GM19467 (cell line): Measurements from ENCODE around the gene GP1BB.

Experiments
- ATAC-seq: cut with Tn5 transposase; IDR thresholded peaks from one replicate; pipeline ENCODE4 v1.9.1; 2021; ENCODE audit warnings: mild to moderate bottlenecking, moderate library complexity; ENCODE audit not compliant: unreplicated experiment

GP1BB gene

GRCh38 chr22:19713650-19714311 is 9.6 kb upstream of the GP1BB start:
- ATAC-seq: no peak

- ATAC-seq: no peak
Observed at GRCh38 chr22:19714312-19715187, 8.8 kb upstream of the GP1BB start, which contains the start of gene SEPTIN5. TSS of gene SEPTIN5 (plus strand) at chr22:19714503. CDS start at chr22:19714589, 86 bp downstream.

DNA sequence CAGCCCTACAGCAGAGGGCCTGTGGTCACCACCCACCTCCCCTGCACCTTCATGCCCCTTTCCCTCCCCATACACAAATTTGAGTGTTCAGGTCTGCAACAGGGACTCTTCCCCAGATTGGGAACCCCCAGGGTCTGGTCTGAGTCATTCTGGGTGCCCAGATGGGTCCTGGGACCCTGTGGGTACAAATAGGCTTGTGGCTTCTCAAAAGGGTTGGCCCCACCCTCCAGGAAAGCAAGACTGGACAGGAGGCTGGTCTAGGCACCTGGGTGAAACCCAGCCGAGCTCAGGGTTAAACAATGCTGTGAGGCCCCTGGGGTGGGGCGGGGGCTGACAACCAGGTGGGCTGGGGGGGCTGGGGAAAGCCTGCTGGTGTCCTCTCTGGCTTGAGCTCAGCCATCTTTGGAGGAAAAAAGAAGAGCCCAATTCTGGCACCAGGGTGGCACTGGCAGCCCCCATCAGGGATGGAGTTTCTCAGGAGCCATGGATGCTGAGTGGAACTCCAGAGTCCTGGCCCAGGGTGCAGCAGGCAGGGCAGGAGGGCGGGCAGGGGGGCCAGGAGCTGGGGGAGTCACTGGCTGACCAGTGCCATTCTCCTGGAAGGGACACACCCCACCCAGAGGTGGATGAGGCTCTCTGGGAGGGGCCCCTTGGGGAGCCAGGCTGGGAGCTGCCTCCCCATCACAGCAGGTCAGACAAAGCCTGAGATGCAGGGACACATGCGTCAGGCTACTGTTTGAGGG is 8.0 kb upstream of the GP1BB start:
- no peak for ATAC-seq

GRCh38 chr22:19716041-19716828 is 7.1 kb upstream of the GP1BB start:
- no peak for ATAC-seq

- no peak for ATAC-seq
Observed at GRCh38 chr22:19716829-19717105, 6.6 kb upstream of the GP1BB start.

DNA sequence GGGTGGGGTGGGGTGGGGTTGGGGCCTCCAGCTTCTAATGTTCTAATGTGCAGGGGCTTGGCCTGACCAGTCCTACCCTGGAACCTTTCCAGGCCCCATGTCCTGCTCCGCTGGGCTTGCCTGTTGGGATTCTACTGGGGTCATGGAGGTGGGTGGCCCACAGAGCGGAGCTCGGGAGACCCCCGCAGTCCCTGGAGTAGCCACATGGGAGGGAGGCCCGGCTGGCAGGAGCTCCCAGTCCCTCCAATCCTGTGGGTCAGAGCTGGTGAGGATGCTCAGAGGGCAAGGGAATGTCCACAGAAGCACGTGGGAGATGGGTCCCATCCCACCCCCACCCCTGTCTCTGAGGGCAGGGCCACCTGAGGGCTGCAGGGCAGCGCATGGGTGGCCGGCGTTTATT is 6.2 kb upstream of the GP1BB start:
- no peak for ATAC-seq

- ATAC-seq: no peak
Observed at GRCh38 chr22:19717691-19718455, 5.5 kb upstream of the GP1BB start.

DNA sequence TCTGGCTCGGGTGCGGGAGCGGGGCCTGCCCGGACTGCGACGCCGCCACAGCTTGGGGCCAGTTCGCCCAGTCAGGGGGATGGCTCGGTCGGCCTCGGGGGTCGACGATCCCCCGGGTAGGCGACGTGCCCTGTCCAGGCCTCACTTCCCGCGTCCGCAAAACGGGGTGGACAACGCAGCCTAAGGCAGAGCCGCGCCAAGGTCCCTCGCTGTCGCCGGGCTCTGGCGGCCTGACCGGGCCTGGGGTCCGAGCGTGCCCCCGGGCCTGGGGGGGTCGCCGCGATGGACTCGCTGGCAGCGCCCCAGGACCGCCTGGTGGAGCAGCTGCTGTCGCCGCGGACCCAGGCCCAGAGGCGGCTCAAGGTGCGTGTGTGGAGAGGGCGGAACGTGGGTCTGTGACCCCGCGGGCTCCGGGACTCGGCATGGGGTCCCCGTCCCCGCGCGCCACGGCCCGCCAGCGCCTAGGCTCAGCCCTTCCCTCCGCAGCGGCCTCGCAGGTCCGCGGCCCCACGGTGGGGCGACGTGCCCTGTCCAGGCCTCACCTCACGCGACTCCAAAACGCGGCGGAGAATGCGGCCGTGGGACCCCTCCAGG is 4.8 kb upstream of the GP1BB start:
- no peak for ATAC-seq

DNA sequence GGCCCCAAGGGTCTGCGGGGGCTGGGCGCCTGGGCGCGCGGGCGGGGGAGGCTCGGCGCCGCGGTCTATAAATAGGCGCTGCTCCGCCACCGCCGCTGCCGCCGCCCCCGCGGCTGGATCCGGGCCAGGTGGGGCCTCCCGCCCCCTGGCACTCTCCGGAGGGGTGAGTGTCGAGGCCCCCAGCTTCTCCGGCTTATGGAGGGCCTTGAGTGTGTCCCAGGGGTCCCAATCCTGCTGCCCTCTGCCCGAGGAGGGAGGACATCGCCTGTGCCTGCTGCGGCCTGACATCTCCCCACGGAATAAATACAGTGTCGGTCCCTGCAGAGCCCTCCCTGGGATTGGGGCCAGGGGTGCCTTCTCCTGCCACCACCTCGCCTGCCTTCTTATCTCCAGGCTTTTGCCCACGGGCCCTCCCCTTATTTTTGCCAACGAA is 4.3 kb upstream of the GP1BB start:
- no peak for ATAC-seq

DNA sequence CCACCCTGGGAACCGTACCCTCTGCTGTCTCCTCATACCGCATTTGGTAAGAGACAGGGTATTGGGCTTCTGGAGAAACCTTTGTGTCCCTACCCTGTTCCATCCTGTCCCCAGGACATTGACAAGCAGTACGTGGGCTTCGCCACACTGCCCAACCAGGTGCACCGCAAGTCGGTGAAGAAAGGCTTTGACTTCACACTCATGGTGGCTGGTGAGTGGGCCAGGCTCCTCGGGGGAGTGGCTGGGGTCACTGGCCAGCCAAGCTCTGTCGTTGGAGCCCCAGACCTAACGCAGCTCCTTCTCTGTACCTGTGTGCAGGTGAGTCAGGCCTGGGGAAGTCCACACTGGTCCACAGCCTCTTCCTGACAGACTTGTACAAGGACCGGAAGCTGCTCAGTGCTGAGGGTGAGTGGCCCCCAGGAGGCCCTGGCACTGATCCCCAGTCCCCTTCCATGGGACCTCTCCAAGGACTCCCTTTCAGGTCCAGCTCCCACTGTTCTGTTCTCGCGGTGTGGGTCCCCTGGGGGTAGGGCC is 3.8 kb upstream of the GP1BB start:
- no peak for ATAC-seq

- no peak for ATAC-seq
Observed at GRCh38 chr22:19720150-19720827, 3.0 kb upstream of the GP1BB start.

GRCh38 chr22:19720999-19721329 is 2.4 kb upstream of the GP1BB start:
- no peak for ATAC-seq

- ATAC-seq: no peak
Observed at GRCh38 chr22:19721330-19722177, 1.8 kb upstream of the GP1BB start.

DNA sequence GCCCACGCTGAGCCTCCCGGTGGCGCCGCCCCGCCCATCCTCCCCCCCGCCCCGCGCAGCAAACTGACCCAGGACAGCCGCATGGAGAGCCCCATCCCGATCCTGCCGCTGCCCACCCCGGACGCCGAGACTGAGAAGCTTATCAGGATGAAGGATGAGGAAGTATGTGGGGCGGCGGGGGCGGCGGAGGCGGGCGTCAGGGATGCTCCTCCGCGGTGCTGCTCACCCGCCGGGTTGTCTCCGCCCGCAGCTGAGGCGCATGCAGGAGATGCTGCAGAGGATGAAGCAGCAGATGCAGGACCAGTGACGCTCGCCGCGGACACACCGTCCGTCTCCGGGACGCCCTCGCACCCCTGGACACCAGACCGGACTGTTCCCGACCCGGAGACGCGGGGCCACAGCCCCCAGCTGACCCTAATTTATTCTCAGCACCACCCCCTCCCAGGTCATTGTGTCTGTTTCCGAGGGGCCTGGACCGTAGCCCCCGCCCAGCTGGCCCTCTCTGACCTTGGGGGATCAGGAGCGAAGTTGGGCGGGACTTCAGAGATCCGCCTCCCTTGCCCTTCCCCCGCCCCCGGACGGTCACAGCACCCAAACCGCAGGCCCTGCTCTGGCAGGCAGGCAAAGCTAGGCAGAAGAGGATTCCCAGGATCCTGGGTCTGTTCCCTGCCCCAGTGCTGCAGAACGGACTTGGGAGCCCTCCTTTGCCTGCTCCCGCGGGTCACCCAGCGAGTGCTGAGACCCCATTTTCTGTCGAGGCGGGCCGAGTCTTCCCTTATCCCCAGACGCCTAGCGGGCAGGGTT is 959 bp upstream of the GP1BB start:
- no peak for ATAC-seq

DNA sequence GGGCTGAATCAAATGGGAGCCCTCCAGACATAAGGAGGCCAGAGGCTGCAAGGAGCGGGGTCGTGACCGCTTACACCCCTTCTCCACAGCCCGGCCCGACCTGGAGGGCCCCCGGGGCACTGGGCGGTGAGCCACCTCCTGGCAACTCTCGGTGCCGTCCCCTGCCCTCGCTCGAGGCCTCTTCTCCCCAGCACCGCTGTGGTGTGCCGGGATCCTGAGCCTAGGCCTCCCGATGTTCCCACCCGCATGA is 432 bp upstream of the GP1BB start:
- ATAC-seq: no peak

- ATAC-seq: no peak
Observed at GRCh38 chr22:19723983-19724827, 866 bp downstream of the GP1BB start.
